IPS-11a (cell line): Measurements from ENCODE around the gene LYZL6.

Source experiments
- H3K4me3 ChIP-seq: one replicate; pipeline ENCODE4 v1.5.1; 2013; ENCODE audit warnings: low read depth, low read length, control low read depth

LYZL6 gene, protein sequence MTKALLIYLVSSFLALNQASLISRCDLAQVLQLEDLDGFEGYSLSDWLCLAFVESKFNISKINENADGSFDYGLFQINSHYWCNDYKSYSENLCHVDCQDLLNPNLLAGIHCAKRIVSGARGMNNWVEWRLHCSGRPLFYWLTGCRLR

DNA sequence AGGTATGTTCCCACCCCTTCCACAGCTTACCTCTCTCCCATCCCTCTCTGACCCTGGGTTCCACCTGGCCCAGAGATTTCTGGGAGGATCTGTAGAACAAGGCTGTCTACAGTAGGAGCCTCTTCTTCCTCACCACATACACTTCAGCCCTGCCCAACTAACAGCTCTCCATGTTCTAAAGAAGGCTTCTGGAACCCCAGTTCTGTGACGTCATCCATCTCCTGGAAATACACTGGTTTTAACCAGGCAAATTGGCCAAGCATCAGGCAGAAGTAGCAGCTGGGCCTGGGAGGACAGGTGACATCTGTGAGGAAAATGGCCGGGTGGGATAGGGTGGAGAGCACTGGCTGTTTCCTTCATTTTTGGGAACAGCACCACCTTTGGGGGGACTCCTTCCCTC, at the start of gene LYZL6:
TSS of gene LYZL6 (minus strand) at position 177 of the 400 bp plus-strand sequence. CDS start 4,357 bp downstream, outside the sequence.
- H3K4me3 ChIP-seq: no peak within 1 kb of the TSS

DNA sequence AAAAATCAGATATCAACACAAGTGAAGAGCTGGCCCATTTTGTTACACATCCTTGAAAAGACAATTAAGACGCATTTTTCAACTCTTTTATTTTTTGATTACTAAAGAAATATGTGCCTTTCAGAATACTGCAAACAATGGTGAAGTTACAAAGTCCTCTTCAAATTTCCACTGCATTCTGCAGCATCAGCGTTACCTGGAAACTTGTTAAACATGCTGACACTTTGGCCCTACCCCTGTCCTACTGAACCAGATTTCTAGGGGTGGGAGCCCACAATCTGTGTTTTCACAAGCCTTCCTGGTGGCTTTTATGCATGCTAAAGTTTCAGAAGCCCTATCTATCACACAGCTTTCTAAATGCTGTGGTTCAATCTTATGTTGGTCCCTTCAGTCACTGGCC, 47.6 kb upstream of the LYZL6 start:
- no peak overlapping the region for H3K4me3 ChIP-seq

DNA sequence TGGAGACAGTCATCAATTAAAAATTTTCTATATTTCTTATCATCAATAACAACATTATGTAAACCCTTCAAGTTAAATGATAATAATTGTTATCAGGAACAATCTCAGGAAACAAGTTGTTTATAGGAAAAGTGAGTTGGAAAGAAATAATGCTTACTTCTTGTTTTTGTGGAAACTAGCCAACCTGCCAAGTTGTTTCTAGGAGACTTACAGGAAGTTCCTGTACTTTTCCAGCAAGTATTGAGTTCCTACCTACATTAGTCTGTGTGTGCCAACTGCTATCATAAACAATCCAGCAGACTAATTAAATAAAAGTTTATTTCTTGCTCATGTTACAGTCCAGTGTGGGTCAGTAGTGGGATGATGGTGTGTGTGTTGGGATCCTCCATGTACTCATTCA, 44.7 kb upstream of the LYZL6 start:
- no peak overlapping the region for H3K4me3 ChIP-seq

DNA sequence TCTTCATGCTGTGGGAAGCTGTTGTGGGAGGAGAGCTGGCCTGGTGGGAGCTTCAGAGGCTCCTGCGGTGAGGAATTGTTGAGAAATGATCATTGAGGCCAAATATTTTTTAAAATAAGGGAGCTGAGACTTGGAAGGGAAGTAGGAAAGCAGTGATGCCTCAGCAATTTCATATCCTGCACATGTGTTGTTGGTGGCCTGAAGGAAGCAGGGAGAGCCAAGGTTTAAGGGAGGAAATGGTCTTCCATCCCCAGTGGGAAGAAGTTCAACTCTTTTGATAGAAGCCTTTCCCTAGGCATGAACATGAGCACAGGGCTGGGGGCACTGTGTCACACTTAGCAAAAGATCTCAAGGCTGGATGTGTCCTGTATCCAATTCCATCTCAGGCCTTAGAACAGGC, 43.1 kb upstream of the LYZL6 start, which contains the start of gene CCL14:
TSS of gene CCL14 (minus strand) at position 87 of the 400 bp plus-strand sequence. CDS start at position 7, 80 bp downstream.
- no peak within 1 kb of the TSS for H3K4me3 ChIP-seq

DNA sequence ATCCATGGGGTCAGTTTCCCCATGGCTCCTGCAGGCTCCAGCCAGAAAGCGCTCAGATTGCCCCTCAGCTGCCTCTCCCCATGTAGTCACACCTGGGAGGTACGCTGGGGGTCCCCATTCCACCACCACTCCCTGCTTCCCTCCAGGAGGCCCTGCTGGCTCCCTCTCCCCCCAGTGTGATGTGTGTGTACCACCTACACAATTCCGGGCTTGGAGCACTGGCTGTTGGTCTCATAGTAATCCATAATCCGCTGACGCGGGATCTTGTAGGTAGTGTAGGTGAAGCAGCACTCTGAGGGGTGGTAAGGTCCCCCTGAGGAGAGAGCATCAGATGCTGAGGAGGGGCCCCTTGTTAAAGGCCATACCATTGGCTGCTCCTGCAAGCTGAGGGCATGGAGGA, 40.6 kb upstream of the LYZL6 start:
- no peak overlapping the region for H3K4me3 ChIP-seq

DNA sequence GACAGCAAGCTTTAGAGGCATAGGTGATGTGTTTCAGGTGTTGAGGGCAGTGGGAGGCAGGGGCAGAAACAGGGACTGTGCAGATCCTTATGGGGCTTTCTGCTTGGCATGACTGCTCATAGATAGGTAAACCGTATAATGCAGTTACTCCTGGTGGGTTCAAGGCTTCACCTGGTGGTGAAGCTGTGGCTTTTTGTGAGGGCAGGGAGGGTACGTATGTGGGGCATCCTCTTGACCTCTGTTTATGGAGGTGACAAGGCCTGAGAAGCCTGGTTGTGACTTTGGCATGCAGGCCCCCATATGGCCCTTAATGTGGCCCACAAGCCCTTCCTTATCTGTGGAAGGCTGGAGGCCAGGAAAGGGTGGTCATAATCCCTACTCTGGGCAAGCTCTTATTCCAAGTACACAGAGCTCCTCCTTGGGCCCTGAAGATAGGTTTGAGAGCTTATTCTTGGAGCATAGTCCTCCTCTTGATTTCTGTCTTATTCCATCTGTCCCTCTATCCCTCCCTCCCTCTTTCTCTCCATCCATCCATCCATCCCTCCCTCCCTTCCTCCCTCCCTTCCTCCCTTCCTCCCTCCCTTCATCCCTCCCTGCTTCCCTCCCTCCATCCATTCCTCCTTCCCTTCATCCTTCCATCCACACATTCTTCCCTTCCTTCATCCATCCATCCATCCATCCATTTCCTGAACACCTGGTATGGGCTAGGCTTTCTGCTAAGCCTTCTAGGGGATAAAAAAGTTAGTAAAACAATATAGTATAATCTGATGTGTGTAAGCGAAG, 39.1 kb upstream of the LYZL6 start:
- H3K4me3 ChIP-seq: no peak overlapping the region

DNA sequence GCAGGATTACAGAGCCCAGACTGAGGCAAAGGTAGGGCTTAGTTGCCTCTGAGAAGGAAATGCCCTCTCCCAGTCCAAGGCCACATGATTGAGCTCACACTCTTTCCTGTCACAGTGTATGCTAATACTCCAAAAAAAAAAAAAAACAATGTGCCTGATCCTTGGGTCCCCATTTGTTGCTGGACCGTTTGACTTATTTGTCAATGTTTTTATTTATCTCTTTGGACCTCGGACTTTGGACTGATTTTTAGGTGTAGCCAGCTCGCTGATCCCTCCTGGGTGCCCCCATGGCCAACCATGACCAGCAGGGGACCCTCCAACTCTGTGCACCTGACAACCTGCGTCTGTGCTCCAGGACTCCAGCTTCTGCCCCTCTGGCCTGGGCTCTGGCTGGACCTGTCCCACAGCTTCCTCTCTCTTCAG, 38.4 kb upstream of the LYZL6 start:
- no peak overlapping the region for H3K4me3 ChIP-seq

DNA sequence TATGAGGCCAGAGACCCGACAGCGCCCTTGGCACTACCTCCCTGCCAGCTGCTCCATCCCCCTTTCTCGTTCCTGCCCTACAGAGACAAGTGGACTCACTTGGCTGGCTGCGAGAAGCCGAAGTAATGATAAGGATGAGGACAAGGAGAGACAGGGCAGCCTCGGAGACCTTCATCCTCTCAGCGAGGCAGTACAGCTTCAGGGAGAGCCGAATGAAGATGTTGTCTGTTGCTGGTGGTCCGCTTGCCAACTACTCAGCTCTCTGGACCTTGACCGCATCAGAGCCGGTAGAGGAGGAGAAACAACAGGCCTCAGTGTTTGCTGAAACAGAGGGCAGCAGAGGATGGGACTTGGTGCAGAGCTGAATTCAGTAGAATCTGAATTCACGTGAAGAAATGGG, 37.7 kb upstream of the LYZL6 start, which contains the start of gene CCL16:
TSS of gene CCL16 (minus strand) at position 252 of the 400 bp plus-strand sequence. CDS start at position 175, 77 bp downstream.
- no peak within 1 kb of the TSS for H3K4me3 ChIP-seq

DNA sequence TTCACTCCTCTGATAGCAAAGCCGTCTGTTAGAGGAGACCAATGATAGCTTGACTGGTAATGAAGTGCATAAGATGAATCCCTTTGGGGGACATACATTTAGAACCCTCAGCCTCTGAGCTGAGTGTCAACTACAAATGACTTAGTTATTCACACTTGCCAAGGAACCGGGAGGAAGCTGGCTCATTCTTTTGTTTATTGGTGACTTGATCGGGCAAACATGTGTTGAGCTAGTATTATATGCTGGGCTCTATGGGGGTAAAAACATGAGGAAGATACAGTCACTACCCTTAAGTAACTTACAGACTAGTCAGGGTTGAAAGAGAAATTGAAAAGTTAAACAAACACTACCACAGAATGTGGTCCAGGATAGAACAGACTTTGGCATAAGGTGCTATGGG, 34.8 kb upstream of the LYZL6 start:
- H3K4me3 ChIP-seq: no peak overlapping the region

DNA sequence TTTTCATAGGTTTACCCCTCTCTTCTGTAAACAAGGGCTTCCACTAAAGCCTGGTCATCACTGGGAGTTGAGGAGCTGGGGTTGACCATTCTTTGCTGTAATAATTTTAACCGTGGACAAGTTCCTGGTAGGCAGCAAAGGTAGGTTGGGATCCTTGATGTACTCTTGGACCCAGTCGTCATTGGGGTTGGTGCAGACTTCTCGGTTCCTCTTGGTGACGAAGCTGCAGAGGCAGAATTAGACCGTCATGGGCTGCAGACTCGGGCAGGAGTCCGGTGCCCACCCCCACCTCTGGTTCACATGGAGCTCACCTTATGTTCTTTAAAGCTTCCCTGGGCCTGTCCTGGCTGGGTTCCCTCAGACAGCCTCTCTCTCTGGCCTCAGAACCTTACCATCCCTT, 34.0 kb upstream of the LYZL6 start:
- no peak overlapping the region for H3K4me3 ChIP-seq

DNA sequence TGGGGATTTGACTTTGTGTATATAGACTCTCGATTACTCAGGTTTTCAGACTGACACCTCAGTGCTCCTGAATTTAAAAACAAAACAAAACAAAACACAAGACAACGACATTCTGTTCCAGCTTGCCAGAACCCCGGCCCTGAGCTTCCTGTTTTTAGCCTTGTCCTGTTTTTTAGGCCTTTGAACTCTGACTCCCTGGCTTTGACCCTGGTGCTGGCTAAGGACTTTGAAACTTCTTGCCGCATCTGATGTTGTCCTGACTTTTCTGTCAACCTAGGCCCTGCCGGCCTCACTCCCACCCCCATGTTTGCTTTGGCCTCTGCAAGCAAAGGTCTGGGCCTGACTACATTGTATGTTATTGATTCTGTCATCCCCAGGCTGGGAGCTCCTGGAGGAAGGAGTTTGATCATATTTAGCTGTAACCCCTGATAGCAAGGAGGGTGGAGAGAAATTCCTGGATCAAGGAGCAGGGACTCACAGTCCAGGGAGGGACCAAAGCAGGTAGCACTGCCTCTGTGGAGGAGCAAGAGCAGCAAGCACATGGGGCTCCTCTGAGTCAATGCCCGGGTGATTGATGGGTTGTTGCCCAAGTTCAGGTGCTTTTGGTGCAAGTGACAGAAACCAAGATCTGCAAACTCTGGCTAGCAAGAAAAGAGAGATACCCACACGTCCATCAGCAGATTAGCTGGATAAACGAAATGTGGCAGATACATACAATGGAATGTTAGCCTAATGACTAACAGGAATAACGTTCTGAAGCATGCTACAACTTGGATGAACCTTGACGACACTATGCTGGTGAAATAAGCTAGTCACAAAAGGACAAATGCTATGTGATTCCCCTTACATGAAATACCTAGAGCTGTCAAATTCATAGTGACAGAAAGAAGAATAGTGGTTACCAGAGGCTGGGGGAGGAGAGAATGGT, 30.1 kb upstream of the LYZL6 start:
- no peak overlapping the region for H3K4me3 ChIP-seq

DNA sequence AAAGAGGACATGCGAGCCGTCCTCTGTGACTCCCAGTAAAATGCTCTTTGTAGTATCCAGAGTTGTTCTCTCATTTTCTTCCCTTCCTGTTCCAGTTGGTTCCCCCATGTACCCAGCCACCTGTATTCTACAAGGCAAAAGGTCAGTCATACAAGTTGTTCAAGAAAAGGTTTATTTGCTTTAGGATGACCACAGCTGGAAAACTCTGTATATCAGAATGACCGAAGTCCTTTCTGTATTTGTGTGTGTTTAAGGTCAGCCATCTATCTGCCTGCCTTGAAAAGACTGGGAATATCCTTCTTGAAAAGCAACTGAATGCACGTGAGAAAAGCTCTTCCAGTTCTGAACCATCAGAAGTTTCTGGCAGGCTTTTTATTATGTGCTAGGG, 29.4 kb upstream of the LYZL6 start:
- H3K4me3 ChIP-seq: no peak overlapping the region

DNA sequence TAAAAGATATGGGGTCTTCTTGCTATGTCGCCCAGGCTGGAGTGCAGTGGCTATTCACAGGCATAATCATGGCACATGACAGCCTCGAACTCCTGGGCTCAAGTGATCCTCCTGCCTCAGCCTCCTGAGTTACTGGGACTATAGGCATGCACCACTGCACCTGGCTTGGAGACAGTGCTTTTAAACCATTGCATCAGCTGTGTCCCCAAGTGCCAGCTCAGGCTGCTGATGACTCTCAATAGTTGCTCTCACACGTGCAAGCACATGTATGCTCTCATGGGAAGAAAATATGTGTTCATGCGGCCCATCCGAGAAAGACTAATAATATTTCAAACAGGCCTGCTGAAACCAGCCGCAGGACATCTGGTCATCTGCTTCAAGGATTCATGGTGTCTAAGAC, 29.0 kb upstream of the LYZL6 start:
- no peak overlapping the region for H3K4me3 ChIP-seq

DNA sequence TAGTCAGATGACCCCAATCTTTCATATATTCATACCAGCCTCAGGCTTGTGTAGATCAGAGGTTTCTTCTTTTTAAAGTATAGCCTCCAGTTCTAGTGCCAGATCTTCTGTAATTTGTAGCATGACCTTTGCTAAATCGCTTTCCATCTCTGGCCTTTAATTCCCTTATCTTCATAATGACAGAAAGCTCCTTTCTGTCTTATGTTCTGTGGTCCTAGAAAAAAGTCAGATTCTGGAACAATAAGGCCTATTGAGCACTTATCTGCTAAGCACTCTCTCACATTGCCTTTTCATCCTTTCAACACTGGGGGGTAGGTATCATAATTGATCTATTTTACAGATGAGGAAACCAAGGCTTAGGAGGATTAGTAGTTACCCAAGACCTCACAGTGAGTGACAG, 28.6 kb upstream of the LYZL6 start:
- no peak overlapping the region for H3K4me3 ChIP-seq

DNA sequence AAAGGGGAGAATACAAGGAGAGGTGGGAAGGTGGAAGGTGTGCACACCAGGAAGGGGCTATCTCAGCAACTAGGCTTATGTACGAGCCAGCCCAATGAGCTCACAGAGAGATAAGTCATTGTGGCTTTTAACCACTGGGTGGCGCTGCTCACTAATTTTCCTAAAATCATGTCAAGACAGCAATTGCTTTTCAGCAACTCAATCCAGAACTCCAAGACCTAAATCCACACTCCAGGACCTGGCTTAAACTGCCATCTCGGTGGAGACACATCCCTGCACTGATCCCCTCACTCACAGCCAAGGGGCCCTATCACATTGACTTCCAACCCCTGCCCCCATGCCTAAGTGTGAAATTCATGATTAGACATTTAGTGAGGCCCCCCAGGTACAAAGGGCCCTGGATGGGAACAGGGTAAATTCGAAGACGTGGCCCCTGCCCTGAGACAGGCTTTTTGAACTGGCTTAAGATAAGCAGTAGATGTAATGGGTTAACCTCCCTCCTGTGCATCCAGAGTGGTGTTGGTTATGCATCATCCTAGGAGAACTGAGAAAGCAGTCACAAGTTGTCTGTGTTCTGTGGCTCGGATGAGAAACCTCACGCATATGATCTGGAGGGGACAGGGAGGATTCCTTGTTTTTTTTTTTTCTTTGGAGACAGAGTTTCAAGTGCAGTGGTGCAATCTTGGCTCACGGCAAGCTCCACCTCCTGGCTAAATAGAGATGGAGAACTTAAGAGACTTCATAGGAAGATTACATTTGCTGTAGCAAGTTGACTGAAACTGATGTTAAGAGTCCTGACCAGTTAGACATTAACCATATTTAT, 26.3 kb upstream of the LYZL6 start:
- H3K4me3 ChIP-seq: no peak overlapping the region

DNA sequence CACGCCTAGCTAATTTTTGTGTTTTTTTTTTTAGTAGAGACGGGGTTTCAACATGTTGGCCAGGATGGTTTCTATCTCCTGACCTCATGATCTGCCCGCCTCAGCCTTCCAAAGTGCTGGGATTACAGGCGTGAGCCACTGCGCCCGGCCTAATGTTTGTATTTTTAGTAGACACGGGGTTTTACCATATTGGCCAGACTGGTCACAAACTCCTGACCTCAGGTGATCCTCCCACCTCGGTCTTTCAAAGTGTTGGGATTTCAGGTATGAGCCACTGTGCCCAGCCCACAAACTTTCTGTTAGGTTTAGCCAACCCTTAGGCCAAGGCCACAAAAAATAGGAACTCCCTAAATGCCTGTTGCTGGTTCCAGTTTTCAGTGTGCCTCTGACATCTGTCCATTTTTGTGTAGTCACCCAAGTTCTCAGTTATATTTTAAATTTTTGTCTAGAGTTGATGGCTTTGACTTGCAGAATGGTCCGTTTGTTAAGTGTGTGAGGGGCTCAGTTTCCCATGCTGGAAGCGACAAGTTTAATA, 25.1 kb upstream of the LYZL6 start:
- H3K4me3 ChIP-seq: no peak overlapping the region

DNA sequence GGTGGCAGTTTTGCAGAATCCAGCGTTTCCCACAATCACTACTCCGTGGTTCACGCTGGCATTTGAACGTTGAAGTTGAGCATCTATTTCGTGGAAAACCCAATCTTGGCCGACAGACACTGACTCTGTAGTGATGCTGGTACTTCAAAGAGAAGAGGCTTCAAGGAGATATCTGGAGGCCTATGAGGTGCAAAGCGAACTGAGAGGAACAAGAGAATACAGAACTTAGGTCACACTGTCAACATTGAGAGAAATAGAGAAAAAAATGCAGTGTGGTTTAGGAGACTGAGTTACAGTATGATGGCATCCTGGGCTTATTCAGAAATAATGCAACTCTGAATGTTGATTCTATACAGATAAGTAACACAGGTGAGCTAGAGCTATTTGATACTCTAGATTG, 21.8 kb upstream of the LYZL6 start:
- H3K4me3 ChIP-seq: no peak overlapping the region

DNA sequence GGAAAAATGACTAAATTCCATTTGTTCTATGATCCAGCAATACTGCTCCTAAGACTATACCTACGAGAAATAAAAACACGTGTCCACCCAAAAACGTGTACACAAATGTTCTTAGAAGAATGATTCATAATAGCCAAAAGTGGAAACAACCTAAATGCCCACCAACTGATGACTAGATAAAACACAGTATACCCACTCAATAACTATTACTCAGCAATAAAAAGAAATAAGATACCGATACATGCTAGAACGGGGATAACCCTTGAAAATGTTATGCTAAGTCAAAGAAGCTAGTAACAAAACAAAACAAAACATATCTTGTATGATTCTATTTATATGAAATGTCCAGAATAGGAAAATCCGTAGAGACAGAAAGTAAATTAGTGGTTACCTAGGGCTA, 20.1 kb upstream of the LYZL6 start:
- no peak overlapping the region for H3K4me3 ChIP-seq

DNA sequence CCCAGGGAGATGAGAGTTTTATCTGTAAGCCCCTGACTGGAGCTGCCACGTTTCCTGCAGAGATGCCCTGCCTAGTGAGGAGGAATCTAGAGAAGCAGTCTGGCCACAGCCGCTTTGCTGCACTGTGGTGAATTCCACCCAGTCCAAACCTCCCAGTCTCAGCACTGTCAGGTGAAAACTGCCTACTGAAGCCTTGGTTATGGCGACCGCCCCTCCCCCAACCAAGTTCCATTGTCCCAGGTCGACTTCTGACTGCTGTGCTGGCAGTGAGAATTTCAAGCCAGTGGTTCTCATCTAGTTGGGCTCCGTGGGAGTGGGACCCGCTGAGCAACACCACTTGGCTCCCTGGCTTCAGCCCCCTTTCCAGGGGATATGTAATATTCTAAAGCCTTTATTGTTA, 10.2 kb upstream of the LYZL6 start:
- no peak overlapping the region for H3K4me3 ChIP-seq

DNA sequence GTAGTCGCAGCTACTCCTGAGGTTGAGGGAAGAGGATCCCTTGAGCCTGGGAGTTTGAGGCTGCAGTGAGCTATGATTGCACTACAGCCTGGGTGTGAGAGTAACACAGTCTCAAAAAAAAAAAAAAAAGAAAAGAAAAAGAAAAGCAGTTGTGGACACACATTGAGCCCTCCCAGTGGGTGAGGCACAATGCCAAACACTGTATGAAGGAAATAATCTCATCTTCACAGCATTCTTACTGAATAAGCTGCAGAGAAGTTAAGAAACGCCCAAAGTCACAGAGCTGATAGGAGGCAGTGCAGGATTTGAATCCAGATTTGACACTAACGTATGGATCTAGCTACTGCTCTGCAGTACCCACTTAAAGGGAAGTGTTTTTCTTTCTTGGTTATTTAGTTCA, 5.9 kb upstream of the LYZL6 start:
- no peak overlapping the region for H3K4me3 ChIP-seq
